Activated CD4-positive, alpha-beta T cell treated with anti-CD3 and anti-CD28 coated beads for 1 hour (primary cell): ENCODE results near the gene ZNF644.
"Not testable (repeated sequence)": the region's sequence is repeated elsewhere in the genome, so short reads cannot be mapped to it uniquely, and the experiment has no call there.

Experiments used
- DNase-seq: peaks from one replicate; pipeline ENCODE4 v3.0.0-alpha.2; 2020

The ZNF644 gene

GRCh38 chr1:90977522-90977921 is 44.3 kb downstream of the ZNF644 start:
- no peak for DNase-seq

- no peak for DNase-seq
Observed at GRCh38 chr1:90973897-90974798, 47.7 kb downstream of the ZNF644 start.

GRCh38 chr1:90970208-90970607 is 51.6 kb downstream of the ZNF644 start:
- DNase-seq = no peak

GRCh38 chr1:90969241-90969640 is 52.6 kb downstream of the ZNF644 start:
- DNase-seq = no peak

DNA sequence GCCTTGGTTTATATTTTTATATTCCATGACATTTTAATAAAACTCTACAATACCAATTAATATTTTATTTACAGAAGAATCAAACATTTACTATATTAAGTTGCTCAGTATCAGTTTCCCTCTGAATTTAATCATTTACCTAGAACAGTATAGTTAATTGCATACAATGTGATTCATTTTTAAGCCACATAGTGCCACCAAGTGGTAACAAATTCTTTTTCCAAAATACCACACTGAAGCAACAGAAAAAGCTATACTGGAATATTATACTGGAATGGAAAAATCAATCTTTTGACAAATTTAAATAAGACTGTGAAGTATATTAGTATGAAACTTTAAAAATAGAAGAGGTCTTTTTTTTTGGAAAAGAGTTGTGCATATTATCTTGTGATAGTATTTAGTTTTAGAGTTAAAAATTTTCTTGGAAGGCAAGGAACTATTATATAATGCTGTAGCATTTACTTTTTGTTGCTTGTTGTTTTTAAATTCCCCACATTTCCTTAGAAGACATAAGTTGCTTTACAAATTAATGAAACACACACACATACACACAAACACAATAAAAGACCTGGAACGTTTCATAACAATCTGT is 57.3 kb downstream of the ZNF644 start:
- DNase-seq = no peak

DNA sequence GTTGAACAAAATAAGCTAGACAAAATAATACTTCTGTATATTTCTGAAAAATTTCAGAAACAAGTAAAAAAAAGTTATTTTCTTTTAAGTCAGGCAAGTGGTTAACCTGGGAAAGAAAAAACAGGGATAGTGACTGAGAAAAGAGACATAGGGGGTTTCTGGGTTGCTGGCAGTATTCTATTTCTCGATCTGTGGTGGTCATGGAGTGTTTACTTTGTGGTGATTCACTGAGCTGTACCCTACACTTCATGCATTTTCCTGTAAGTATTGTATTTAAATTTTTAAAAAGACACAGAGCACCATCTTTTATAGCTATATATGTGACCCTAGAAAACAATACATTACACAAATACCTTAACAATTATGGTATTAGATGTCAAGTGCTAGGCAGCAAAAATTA is 58.2 kb downstream of the ZNF644 start:
- DNase-seq = no peak

- DNase-seq = no peak
Observed at GRCh38 chr1:90963236-90963635, 58.6 kb downstream of the ZNF644 start.

DNA sequence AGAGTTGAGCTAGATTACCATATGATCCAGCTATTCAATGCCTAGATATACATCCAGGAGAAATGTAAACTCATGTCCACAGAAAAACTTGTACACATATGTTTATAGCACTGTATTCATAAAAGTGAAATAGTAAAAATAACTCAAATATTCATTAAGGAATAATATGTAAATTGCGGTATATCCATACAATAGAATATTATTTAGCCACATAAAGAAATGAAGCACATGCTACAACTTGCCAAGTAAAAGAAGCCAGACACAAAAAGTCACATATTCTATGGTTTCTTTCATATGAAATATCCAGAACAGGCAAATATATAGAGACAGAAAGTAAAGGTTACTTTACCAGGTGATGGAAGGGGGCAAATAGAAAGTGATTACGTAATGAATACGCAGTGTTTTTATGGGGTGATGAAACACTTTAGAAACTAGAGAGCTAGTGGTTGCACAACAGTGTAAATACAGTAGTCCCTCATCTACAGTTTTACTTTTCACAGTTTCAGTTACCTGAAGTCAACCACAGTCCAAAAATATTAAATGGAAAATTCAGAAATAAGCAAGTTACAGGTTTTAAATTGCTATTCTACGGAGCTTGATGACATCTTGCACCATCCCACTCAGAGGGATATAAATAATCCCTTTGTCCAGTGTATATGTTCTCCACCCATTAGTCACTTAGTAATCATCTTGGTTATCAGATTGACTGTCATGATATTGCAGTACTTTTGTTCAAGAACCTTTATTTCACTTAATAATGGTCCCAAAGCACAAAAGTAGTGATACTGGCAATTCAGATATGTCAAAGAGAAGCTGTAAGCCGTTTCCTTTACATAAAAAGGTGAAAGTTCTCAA is 62.3 kb downstream of the ZNF644 start:
- DNase-seq = no peak

- no peak for DNase-seq
Observed at GRCh38 chr1:90957497-90957896, 64.3 kb downstream of the ZNF644 start.

DNA sequence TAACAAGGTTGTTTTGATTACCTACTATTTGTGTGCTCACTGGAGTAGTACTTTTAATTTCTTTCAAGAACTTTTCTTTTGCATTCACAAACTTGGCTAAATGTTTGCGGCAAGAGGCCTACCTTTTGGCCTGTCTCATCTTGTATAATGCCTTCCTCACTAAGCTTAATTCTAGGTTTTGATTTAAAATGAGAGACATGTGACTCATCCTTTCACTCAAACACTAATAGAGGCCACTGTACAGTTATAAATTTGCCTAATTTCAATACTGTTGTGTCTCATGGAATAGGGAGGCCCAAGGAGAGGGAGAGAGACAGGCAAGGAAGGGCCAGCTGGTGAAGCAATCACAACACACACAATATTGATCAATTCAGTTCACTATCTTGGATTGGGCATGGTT is 66.1 kb downstream of the ZNF644 start:
- DNase-seq = no peak

DNA sequence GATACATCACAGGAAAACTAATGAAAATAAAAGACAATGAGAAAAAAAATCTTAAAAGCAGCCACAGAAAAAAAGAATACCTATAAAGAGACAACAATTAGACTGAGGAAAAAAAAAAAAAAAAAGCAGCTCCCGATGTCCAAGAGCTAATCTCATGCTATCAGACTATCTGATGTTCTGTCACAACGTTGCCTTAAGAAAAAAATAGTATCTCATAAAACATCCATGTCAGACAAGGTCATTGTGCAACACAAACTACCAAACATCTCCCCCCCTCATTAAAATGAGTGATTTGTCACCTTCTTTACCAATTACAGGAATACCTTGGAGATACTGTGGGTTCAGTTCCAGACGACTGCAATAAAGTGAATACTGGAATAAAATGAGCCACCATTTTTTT is 68.9 kb downstream of the ZNF644 start:
- no peak for DNase-seq

DNA sequence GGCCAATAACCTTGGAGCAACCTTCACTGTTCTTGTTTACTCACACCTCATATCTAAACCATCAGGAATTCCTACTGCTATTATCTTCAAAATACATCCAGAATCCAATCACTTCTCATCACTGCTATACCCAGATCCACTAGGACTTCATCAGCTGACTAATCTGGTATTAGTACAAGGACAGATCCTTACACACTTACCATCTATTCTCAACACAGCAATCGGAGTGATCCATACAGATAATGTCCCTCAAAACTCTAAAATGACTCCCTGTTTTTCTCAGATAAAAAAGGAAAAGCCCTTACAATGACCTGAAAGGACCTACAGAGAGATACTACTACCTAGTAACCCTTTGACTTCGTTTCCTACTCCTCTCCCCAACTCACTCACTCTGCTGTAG is 70.8 kb downstream of the ZNF644 start:
- no peak for DNase-seq

GRCh38 chr1:90948301-90948700 is 73.5 kb downstream of the ZNF644 start:
- DNase-seq = no peak

GRCh38 chr1:90946630-90947029 is 75.2 kb downstream of the ZNF644 start:
- no peak for DNase-seq

- DNase-seq = no peak
Observed at GRCh38 chr1:90945287-90945686, 76.5 kb downstream of the ZNF644 start.

DNA sequence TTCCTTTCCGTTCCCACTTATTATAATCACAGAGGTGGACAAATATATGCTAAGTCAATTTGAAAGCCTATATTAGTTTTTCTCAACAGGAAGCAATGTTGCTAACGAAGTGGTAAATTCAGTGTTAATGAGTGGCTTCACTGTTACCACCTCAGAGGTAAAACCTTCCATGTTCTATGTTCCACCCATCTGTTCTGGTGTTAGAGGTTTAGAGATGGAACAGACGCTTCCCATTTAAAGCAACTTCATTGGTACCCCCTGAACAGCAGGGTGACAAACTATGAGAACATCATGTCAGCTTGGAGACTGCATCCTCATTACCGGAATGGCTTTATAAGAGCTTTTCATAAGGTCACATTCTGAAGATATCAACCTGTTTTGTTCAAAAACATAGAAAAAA is 77.9 kb downstream of the ZNF644 start:
- no peak for DNase-seq

- DNase-seq = no peak
Observed at GRCh38 chr1:90940746-90941145, 81.1 kb downstream of the ZNF644 start.

GRCh38 chr1:90936731-90937130 is 85.1 kb downstream of the ZNF644 start:
- no peak for DNase-seq

- DNase-seq = no peak
Observed at GRCh38 chr1:90936061-90936460, 85.8 kb downstream of the ZNF644 start.

- not testable (repeated sequence) for DNase-seq
Observed at GRCh38 chr1:90928231-90928630, 93.6 kb downstream of the ZNF644 start.

DNA sequence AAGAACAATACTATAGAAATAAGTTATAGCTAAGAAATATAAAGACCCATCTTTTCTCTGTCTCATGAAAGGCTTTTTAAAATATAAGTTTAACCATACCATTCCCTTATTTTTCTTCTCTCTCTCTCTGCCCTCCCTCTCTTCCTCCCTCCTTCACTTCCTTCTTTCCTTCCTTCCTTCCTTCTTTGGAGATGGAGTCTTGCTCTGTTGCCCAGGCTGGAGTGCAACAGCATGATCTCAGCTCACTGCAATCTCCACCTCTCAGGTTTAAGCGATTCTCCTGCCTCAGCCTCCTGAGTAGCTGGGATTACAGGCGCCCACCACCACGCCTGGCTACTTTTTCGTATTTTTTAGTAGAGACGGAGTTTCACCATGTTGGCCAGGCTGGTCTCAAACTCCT is 94.2 kb downstream of the ZNF644 start:
- DNase-seq = not testable (repeated sequence)

DNA sequence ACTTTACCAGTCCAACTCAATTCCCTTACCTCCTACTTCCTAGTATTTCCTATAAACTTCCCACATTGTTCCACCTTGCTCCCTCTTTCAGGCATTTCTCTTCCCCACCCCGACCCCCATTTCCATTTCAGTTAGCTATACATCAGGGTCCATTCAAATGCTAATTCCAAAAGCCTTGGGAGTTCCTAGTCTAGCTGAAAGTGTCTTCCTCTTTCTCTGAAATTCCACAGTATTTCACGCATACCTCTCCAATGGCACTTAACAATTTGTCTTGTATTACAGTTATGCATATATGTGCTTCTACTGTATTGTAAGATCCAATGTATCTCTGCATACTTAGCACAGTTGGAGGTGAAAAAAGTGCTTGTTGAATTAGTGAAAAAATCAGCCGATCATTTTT is 94.9 kb downstream of the ZNF644 start:
- no peak for DNase-seq
